ENCODE measurements around the gene AFMID.

DNA sequence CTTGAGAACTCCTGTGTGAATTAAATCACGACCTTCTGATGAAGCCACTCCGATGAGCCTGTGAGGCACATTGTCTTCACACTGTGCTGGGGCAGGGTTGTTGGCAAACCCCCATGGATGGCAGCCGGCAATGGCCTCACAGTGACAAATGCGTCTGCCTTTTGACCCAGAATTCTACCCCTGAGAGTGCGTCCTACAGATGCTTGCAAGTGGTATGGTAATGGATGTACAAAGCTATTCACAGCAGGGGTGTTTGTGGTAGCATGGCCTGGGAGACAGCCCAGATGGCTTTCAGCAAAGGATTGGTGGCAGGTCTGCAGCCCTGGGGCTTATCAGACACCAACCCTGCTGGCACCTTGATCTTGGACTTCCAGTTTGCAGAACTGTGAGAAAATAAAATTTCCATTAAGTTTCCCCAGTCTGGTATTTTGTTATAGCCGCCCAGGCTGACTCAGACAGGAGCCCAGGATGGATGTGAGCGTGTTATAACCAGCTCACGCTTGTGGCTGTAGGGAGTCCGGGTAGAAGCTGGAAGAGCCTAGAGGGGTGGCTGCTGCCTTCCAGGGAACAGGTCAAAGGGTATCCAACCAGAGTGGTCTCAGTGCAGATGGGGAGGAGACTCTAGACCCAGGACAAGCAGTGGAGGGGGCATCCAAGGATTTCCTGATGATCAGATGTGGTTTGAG lies 10.1 kb downstream of the AFMID start:
- TF ChIP-seq, protein P1, sequence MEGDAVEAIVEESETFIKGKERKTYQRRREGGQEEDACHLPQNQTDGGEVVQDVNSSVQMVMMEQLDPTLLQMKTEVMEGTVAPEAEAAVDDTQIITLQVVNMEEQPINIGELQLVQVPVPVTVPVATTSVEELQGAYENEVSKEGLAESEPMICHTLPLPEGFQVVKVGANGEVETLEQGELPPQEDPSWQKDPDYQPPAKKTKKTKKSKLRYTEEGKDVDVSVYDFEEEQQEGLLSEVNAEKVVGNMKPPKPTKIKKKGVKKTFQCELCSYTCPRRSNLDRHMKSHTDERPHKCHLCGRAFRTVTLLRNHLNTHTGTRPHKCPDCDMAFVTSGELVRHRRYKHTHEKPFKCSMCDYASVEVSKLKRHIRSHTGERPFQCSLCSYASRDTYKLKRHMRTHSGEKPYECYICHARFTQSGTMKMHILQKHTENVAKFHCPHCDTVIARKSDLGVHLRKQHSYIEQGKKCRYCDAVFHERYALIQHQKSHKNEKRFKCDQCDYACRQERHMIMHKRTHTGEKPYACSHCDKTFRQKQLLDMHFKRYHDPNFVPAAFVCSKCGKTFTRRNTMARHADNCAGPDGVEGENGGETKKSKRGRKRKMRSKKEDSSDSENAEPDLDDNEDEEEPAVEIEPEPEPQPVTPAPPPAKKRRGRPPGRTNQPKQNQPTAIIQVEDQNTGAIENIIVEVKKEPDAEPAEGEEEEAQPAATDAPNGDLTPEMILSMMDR (IDR thresholded peaks at IDR 0.05) = no peak
- no peak for TF ChIP-seq POLR2AphosphoS5 (IDR thresholded peaks at IDR 0.05; ENCODE audit: low read depth, low read length)
- TF ChIP-seq, protein P2, sequence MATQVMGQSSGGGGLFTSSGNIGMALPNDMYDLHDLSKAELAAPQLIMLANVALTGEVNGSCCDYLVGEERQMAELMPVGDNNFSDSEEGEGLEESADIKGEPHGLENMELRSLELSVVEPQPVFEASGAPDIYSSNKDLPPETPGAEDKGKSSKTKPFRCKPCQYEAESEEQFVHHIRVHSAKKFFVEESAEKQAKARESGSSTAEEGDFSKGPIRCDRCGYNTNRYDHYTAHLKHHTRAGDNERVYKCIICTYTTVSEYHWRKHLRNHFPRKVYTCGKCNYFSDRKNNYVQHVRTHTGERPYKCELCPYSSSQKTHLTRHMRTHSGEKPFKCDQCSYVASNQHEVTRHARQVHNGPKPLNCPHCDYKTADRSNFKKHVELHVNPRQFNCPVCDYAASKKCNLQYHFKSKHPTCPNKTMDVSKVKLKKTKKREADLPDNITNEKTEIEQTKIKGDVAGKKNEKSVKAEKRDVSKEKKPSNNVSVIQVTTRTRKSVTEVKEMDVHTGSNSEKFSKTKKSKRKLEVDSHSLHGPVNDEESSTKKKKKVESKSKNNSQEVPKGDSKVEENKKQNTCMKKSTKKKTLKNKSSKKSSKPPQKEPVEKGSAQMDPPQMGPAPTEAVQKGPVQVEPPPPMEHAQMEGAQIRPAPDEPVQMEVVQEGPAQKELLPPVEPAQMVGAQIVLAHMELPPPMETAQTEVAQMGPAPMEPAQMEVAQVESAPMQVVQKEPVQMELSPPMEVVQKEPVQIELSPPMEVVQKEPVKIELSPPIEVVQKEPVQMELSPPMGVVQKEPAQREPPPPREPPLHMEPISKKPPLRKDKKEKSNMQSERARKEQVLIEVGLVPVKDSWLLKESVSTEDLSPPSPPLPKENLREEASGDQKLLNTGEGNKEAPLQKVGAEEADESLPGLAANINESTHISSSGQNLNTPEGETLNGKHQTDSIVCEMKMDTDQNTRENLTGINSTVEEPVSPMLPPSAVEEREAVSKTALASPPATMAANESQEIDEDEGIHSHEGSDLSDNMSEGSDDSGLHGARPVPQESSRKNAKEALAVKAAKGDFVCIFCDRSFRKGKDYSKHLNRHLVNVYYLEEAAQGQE (IDR thresholded peaks at IDR 0.05; ENCODE audit: insufficient read depth in 1 of 2, low read depth in 2 of 2, low read length in 1 of 2) = no peak
- TF ChIP-seq TCF7L2 (IDR thresholded peaks at IDR 0.05; ENCODE audit: low read depth, low read length) = no peak
